EL (cell line): ENCODE measurements around the gene ALDH1A3.

Experiments used
- DNase-seq: peaks from one replicate; pipeline ENCODE4 v3.0.0-alpha.2; 2016

Gene ALDH1A3

DNA sequence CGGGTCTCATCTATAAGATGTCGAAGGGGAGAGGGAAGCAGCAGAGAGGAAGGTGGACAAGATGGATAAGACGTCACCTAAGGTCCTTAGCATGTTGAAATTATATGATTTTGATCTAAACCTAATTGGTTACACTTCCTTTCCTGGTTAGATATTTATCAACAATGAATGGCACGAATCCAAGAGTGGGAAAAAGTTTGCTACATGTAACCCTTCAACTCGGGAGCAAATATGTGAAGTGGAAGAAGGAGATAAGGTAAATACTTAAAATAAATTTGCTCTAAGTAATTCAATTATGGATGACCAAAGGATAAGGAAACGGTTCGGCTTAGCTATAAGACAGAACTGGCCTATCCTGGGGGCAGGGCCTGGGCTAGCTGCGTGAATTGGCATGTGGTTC is 5.5 kb downstream of the ALDH1A3 start:
- DNase-seq = no peak

DNA sequence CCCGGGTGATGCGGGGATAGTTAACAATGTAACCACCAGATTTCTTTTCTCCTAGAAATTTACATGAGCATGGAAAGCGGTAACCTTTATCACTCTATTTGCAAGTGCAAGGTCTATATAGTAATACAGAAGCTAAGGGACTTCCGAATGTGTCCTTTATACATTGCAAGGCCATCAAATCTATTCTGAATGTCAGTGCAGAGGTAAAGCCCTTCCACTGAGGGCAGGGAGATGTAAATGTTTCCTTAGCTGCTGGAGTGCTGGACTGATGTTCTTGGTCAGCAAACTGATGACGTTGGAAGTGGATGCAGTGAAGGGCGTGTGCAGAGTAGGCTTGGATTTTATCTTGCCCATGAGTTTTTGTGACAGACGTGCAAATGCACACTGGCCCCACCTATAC is 6.2 kb downstream of the ALDH1A3 start:
- DNase-seq = no peak

DNA sequence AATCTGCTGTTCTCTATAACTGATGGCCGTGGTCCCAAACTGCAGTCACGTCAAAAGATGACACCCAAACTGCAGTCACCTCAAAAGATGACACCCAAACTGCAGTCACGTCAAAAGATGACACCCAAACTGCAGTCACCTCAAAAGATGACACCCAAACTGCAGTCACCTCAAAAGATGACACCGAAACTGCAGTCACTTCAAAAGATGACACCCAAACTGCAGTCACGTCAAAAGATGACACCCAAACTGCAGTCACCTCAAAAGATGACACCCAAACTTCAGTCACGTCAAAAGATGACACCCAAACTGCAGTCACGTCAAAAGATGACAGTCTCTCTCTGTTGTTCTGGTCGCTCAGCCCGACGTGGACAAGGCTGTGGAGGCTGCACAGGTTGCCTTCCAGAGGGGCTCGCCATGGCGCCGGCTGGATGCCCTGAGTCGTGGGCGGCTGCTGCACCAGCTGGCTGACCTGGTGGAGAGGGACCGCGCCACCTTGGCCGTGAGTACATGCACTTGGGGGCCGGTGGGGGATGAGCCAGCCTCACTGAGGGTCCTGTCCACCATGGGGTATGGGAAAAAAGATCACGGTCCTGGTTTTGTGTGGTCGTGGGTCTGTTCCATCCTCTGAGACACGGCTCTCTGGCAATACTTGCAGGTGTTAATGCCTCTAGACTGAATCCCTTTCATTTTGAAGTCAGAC is 7.7 kb downstream of the ALDH1A3 start:
- no peak for DNase-seq

DNA sequence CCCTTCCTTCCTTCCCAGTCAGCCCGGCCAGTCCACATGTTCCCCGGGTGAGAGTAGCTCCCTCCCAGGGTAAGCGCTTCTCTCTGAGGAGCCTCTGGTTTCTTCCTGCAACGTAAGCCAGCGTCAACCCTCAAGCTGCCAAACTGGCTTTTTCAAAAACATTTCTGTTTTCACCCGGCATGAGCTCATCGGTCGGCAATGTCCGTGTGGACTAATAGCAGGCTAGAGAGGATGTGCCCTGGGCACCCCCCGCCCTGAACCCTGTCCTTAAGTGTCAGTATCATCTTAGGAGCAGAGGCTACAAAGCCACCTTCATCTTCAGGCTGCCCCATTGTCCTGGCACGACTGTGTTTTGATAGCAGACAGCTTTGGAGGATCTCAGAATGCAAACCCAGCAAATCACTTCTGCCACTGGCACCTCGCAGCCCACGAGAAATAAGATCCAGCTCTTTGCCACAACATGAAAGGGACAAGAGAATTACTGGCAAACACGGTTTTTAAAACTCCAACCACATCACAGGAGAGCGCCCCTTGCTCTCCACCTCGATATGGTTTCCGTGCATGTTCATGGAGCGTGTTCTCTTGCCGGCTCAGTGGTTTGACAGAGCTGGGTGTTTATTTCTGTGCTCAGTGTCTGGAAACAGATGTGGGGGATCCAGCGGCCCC is 9.9 kb downstream of the ALDH1A3 start:
- peak; percentile 92 for DNase-seq

DNA sequence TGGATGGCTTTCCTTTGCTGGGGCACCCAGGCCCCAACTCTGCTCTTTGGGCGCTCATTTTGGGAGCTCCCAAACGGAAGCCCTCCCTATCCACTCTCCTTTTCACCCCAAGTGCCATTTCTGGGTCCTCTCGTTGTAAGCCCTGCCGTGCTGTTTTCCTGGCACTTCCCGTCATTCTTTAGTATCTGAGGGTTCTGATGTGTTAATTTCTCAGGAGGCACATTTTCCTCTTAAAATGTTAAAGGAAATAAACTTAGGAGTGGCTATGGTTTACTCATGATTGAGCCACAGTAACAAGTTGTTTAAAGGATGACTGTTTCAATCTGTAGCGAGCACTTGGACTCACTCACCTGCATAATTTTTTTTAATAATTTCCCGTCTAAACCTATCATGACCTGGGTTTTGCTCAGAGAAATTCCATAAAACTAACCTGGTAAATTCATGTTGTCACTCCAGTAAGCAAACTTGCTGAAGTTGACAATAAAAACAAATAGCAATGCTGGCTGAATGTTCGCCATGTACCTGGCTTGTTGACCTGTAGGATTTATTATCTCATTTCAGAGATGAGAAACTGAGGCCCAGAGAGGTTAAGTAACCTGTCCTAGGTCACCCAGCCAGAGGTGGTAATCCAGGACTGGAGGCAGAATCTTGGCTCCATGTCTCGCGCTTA is 10.6 kb downstream of the ALDH1A3 start:
- no peak for DNase-seq

DNA sequence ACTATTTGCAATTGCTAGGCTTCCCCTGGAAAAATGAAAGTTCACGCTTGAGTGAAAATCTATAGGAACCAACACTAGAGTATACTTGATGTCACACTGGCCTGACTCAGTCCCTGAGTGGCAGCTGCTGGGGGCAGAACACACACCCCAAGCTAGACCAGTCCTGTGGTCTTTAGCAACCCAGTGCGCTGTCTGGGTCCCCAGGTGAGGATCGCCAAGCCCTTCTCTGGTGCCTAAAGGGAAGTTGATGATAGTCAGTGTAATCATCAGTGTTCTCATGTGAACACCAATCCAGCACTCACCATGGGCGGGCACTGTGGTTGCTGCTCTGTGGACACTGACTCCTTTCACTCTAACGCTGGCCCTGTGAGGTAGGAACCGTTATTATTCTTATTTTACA is 11.2 kb downstream of the ALDH1A3 start:
- DNase-seq = no peak

DNA sequence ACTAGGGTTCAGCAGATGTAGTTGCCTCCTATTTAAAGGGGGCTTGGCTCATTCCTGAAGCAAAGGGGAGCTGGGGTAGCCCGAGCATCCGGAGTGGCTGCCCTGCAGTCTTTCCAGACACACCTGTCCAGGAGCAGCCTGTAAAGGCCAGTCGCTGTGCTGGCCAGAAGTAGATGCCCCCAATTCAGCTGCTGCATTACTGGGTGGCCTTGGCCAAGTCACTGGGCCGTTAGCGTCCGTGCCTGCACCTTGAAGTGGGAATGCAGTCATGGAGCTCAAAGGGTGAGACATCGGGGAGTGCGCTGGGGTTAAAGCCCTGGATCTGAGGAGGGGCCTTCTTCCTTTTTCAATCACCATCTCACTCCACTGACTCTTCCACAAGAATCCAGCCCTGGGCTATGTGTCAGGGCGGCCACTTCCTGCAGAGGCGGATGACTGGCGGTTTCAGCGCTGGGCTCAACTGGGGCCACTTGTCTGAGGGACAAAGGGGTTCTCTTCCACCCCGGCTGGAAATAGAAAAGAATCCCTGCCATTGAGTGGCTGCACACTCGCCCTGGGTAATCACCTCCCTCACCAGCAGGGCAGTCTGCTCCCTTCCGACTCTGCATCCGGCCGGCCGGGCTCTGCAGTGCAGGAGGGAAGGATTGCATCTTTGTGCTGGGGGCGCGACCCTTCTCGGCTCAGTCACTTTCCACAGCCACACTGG is 11.8 kb downstream of the ALDH1A3 start:
- peak; percentile 16 for DNase-seq

DNA sequence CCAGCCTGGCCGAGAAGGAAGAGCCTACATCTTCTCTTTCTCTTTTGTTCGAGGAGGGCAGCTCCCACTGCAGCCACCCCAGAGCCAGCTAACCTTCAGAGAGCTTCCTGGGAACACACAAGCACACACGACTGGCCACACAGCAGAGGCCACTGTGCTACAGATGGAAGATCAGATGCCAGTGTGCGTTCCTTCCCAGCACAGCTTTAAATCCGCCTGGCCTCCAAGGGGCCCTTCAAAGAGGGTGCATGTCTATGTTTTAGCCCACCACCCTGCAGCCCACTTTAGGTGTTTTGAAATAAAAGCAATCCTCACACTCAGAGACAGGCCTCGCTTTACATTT is 12.4 kb downstream of the ALDH1A3 start:
- DNase-seq = no peak

DNA sequence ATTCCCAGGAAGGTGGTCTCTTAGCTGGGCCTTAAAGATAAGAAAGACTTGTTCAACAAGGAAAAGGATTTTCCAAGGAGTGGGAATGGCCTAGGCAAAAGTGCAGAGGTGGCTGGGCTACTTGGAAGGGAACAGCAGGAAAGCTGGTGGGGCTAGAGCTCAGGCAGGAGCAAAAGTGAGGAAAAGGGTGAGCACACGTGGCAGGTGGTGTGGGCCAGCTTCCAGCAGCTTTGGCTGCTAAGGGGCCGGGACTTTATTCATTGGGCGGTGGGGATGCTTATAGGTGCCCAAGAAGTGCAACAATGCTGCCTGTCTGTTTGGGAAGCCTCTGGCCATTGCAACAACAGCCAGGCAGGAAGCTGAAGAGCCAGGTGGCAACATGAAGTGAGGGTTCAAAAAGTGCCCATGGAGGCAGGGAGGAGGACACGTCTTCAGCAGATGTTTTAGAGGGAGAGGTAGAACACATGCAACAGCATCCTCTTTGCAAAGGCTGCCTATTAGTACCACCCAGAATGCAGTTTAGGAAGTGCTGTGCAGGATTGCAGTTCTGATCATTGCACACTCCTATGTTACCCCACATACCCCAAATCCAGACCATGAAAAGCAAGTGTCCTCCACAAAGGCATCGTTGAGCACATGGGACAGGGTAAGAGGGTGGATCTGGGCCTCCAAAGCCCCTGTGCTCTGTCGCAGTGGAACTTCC is 13.8 kb downstream of the ALDH1A3 start:
- DNase-seq = no peak

DNA sequence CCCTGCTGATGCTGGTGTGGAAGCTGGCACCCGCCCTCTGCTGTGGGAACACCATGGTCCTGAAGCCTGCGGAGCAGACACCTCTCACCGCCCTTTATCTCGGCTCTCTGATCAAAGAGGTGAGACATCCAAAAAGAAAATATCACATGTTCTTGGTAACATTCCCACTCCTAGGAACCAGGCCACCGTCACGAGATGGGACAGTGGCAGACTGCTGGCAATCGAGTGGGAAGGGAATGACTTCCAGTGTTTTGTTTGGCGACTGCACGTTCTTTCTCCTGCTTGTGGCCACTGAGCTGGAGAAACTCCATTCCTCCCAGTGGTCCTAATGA is 14.3 kb downstream of the ALDH1A3 start:
- DNase-seq = no peak

DNA sequence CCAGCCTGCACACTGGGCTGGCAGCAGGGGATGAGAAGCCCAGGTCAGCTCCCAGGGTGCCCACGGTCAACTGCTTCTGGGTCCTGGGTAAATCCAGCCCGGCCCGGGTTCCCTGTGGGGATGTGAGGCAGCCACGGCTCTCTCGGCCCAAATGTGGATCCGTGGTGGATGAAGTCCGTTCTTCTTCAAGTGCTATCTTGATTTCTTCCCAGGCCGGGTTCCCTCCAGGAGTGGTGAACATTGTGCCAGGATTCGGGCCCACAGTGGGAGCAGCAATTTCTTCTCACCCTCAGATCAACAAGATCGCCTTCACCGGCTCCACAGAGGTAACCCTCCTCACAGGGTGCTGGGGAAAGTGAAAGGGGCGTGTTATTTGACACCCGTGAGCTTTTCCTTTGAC is 16.1 kb downstream of the ALDH1A3 start:
- no peak for DNase-seq

DNA sequence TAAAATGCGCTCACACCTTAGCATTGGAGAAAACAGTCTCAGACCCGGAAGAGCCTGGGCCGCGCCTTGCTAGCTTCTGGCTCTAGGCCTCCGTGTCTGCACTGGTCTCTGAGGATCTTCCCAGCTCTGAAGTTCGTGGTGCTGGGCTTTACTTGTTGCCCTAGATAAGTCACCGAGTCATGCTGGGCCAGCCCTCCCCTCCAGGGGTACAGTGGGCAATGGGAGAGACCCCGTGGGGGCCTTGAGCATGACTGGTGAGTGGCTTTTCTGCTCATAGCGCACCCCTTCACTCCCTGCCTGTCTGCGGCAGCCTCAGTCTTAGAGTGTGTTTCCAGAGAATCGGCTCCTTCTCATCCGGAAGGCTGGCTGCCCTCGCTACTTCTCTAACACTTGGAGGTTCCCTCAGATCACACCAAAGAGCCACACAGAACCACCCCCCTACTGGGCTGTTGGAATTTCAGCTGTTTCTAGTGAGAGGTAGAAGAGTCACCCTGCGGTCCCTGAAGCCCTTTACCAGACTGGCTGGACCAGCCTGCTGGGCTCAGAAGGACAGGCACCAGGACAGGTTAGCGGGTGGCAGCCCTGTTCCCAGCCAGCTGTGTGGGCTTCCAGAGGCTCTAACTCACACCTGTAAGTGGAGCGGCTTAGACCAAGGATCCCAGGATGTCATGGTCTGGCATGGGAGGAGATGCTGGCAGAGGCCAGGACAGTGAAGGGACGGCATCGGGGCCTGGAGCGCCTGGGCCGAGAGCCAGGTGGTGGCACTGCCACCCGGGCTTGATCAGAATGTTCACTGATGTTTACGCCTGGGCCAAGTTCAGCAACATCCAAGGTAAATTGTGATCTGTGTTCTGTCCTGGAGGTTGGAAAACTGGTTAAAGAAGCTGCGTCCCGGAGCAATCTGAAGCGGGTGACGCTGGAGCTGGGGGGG is 17.9 kb downstream of the ALDH1A3 start:
- DNase-seq = no peak

DNA sequence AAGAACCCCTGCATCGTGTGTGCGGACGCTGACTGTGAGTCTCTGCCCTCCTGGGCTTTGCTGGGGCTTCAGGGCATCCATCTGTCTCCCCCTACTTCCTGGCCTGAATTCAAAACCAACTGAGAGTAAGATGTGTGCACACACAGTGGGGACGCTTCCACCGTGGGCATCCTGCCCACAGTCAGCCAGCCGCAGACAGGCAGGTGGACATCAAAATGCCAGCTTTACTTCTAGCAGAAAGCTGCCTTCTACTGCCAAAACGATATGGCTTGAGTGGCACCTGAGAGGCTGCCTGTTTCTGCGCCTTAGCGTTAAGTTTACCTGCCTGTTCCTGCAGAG is 18.5 kb downstream of the ALDH1A3 start:
- DNase-seq = no peak

DNA sequence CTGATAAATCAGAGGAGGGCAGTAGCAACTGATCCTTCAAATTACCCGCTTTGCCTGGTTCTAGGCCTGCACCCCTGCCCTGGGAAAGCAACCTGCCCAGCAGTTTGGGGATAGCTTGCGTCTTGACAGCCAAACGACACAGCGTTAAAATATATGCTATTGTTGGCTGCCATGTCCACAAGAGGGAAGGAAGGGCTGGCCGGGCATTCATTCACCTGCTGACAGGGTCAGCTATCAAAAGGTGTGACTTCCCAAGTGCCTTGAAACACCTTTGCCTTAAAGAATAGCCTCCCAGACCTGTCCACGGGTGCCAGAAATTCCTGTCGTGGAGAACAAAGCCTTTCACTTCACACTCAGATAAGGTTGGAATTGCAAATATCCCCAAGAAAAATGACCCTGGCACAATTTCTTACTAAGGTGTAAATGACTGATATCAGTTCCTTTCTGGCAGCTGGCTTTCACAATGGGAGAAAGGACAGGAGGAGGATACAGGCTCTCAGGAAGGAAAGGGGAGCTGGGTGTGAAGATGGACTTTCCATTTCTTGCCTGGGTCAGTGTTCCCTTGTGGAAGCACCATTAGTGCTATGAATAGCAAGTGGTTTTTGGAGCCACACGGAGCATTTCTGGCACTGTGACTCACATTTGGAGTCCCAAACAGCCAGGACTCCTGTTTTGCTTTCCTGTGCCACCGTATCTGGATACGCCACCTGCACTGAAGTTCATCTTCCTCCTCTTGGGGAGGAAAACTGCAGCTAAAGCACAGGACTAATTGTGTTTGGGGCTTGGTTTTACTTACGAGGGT is 19.2 kb downstream of the ALDH1A3 start:
- DNase-seq = no peak

DNA sequence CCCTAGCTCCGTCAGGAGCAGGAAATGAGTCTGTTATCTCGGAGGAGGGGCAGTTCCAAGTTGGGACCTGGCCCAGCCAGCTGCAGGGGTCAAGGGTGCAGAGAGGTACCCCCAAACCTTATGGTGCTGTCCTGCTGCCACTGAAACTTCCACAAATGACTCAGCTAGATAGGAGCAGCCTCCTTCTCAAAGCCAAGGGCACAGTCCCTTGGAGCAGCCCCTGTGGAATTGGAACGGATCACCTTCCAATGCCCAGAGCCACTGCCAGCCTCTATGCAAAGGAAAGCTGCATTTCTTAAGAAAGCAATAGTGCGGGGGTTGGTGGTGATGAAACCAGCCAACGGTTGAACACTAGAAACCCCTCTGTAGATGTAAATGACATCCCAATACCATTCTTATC is 20.0 kb downstream of the ALDH1A3 start:
- DNase-seq = no peak

DNA sequence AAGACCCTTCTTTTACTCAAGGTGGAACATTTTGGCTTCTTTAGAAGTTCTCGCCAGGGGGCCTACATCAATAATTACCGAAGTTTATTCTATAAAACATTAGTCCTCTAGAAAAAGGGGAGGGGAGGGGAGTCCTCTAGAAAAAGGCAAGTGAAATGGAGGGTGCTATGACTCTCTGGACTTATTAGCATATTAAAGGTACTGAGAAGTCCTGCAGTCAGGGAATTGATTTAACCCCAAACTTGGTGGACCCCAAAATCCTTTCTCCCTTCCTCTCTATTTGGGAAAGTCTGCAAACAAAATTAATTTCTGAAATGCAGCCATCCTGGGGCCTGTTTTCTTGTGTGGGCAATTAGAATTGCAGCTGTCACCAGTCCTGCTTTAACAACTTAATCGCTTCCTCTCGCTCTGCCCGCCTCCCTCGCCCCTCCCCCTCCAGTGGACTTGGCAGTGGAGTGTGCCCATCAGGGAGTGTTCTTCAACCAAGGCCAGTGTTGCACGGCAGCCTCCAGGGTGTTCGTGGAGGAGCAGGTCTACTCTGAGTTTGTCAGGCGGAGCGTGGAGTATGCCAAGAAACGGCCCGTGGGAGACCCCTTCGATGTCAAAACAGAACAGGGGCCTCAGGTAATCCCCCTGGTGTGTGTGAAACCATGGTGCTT is 20.6 kb downstream of the ALDH1A3 start:
- DNase-seq = no peak

DNA sequence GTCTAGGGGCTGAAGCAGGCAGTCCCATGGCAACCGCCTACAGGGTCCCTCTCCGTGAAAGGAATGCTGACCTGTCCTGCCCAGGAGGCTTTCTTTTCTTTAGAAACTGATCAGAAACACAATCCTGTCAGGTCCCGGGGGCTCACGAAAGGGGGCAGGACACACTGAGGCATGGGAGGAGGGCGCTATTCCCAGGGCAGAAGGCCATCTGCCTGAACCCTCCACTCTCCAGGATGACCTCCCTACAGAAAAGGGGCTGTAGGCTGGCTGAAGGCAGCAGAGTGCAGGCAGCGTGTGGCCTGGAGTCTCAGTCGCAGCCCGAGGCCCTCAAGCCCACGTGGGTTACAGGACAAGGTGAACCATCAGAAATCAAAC is 21.2 kb downstream of the ALDH1A3 start:
- DNase-seq = no peak

DNA sequence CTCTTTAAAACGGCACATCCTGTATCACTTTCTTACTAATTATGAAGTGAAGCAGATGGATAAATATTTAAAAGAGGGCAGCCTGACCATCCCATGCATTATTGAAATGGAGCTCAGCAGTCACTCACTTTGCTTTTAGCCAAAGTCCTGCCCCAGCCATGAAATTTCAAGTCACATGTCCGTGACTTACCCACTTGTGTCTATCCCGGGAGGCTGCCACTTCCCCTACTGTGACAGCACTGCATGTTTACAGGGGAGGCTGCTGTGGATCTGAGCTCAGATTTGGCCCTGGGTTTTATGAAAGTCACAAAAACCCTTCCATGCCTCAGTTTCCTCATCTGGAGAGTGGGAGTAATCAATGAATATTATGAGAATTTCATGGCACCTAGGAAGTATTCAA is 21.7 kb downstream of the ALDH1A3 start:
- no peak for DNase-seq

DNA sequence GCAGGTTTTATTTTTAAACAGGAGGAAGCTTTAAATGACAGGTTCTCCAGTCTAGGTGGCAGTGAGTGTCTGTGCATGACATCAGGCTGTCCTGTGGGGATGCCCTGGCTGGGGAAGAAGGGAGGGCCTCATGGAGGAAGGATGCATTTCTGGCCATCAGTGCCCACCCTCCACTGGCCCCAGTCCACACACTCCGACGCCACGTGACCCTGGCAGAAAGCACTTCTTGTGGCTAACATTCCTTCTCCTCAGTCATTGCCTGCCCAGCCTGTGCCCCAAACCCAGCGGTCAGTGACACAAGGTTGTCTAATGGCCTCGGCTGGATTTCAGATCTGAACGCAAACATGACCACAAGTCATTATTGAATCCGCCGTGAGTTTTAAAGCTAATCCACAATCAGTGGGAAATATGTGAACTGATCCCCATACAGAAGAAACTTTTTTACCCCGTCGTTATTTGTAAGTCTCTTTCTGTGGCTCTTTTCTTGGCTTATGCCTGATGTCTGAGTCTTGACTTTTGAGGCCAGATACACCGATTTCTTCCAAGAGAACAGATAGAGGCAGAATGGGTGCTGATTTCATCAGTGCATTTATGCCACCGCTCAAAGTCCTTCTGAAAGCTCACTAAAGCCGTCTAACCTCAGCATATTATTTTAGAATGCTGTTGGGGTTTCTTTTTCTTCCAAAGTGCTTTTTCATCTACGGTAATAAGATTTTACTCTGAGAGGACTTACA is 22.2 kb downstream of the ALDH1A3 start:
- DNase-seq = peak; percentile 16
